GM12801 (cell line): ENCODE results near the gene BCAM.

Source experiments
- TF ChIP-seq, protein P1 (sequence below): IDR thresholded peaks from one replicate; pipeline ENCODE4 v1.5.1; 2011; ENCODE audit warnings: control low read depth; ENCODE audit not compliant: insufficient read length; ENCODE audit errors: extremely low read depth

The BCAM gene

DNA sequence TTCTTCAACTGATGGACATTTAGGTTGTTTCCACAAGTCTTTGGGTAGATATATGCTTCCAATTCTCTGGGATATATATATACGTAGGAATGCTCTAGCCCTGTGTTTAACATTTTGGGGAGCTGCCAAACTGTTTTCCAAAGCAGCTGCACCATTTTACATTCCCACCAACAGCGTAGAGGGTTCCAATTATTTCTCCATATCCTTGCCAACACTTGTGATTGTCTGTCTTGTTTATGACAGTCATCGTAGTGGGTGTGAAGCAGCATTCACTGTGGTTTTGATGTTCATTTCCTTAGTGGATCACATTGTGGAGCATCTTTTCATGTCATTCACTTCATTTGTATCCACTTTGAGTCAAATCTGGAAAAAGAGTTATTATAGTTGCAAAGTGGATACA lies 35.9 kb upstream of the BCAM start:
- TF ChIP-seq, protein P1, sequence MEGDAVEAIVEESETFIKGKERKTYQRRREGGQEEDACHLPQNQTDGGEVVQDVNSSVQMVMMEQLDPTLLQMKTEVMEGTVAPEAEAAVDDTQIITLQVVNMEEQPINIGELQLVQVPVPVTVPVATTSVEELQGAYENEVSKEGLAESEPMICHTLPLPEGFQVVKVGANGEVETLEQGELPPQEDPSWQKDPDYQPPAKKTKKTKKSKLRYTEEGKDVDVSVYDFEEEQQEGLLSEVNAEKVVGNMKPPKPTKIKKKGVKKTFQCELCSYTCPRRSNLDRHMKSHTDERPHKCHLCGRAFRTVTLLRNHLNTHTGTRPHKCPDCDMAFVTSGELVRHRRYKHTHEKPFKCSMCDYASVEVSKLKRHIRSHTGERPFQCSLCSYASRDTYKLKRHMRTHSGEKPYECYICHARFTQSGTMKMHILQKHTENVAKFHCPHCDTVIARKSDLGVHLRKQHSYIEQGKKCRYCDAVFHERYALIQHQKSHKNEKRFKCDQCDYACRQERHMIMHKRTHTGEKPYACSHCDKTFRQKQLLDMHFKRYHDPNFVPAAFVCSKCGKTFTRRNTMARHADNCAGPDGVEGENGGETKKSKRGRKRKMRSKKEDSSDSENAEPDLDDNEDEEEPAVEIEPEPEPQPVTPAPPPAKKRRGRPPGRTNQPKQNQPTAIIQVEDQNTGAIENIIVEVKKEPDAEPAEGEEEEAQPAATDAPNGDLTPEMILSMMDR: no peak

DNA sequence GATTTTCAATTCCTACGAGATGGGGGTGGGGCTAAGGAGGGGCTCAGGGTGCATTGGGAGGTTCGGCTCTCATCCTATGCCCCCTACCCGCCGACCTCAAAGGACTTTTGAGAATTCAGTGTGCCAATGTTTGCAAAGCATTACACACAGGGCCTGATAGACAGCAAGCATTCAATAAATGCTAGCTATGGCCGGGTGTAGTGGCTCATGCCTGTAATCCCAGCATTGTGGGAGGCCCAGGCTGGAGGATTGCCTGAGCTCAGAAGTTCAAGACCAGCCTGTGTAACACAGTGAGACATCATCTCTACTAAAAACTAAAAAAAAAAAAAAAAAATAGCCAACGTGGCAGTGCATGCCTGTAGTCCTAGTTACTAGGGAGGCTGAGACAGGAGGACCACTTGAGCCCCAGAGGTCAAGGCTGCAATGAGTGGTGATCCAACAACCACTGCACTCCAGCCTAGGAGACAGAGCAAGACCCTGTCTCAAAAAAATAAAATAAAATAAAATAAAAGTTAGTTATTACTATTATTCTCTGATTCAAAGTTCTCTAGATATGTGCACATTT lies 33.1 kb upstream of the BCAM start:
- TF ChIP-seq, protein P1: no peak

DNA sequence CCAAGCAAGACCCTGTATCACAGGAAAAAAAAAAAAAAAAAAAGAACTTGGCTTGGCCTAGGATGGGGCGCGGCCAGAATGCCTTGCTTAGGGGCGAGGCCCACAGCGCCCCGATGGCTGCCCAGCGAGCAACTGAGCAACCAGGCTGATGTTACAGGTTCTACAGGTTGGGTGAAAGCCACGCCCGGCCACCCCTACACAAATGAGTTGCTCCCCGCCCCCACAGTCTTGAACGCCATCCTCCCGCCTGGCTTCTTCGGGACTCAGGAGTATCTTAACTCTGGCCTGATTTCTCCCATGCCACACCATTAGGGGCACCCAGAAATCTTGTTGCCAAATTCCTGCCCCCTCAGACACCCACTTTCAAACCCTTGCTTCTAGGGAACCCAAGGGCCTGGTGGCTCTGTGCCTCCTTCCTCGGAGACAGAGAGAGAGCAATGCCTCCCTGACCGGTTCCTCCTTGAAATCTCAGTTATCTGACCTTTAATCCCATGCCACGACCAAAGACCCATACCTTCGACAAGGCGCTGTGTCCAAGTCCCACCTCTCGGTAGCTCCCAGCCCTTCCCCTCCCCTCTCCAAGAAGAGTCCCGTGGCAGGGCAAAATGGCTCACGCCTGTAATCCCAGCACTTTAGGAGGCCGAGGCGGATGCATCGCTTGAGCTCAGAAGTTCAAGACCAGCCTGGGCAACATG lies 32.4 kb upstream of the BCAM start:
- TF ChIP-seq, protein P1: no peak

DNA sequence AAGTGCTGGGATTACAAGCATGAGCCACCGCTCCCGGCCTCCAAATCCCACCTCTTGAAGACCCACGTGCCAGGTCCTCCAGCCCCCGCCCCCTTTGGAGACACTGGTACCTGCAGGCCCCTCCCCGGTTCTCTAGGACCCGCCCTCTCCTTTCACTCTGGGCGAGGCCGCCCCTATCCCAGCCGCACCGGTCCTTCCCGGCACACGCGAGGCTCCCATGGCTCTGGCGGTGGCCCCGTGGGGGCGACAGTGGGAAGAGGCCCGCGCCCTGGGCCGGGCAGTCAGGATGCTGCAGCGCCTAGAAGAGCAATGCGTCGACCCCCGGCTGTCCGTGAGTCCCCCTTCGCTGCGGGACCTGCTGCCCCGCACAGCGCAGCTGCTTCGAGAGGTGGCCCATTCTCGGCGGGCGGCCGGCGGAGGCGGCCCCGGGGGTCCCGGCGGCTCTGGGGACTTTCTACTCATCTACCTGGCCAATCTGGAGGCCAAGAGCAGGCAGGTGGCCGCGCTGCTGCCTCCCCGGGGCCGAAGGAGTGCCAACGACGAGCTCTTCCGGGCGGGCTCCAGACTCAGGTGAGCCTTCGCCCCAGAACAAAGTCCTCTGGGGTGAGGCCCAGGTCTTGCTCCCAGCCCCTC lies 31.1 kb upstream of the BCAM start, which contains the start of gene CBLC:
Gene CBLC, plus strand, starts transcription at position 176 of the 633 bp plus-strand sequence. Its CDS starts 42 bp downstream, at position 218.
- TF ChIP-seq, protein P1: no peak

DNA sequence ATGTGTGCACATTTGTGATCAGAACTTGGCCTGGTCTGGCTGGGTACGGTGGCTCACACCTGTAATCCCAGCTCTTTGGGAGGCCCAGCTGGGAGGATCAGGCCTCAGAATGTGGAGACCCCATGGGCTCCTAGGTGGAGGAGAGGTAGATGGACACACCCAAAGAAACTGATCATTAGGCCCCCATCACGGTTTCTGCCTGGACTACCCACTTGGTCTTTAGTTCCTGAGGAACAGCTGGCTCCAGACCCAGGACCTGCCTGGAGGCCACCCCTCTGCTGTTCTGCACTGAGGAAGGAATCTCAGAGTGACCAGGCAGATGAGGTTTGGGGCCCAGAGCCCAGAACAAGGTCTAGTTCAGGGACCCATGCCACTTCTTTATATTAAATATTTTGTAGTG lies 29.8 kb upstream of the BCAM start:
- TF ChIP-seq, protein P1: no peak

DNA sequence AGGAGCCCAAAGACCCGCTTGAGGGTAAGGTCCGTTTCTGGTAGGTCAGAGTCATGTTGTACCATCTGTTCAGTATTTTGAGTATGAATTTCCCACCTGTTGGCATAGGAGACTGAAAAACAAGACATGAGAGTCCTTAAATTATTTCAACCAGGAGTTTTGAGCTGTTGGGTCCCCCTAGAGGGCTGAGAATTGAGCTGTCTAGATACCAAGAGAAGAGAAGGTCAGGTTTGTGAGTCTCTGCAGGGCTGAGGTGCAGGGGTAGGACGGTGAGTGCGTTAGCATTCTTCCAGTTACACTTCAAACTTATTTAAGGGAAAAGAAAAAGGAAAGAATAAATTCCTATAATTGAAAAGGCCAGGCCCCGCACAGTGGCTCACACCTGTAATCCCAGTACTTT lies 26.2 kb upstream of the BCAM start:
- TF ChIP-seq, protein P1: no peak

DNA sequence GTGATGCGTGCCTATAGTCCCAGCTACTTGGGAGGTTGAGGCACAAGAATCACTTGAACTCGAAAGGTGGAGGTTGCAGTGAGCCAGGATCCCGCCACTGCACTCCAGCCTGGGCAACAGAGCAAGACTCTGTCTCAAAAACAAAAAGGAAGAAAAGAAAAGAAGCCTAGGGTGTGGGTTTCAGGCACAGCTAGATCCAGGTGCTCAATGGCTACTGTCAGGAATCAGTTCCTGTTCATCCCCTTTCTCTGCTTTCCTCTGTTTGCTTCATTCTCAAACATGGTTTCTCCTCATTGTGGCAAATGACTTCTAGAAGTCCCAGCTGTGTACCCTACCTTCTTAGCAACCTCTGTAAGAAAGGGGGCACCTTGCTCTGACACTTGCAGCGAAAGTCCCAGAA lies 25.4 kb upstream of the BCAM start:
- TF ChIP-seq, protein P1: no peak
